Effector CD8-positive, alpha-beta T cell (primary cell): Measurements from ENCODE around the gene OR51A2.
"Not testable (repeated sequence)": the region's sequence is repeated elsewhere in the genome, so short reads cannot be mapped to it uniquely, and the experiment has no call there.

ENCODE experiments used
- DNase-seq: peaks from one replicate; lab custom pipeline; 2025; lab: John Stamatoyannopoulos, UW
- total RNA-seq, 4 experiments: gene quantifications; one replicate each; lab custom pipeline; 2026; lab: John Stamatoyannopoulos, UW

OR51A2 gene
- total RNA-seq, result 0 reads per million in 4 experiments

- not testable (repeated sequence) for DNase-seq
Observed at GRCh38 chr11:4955613-4956012, at the start of gene OR51A2. Gene OR51A2 (minus strand): TSS chr11:4955713. CDS start chr11:4955713, 0 bp downstream.

DNA sequence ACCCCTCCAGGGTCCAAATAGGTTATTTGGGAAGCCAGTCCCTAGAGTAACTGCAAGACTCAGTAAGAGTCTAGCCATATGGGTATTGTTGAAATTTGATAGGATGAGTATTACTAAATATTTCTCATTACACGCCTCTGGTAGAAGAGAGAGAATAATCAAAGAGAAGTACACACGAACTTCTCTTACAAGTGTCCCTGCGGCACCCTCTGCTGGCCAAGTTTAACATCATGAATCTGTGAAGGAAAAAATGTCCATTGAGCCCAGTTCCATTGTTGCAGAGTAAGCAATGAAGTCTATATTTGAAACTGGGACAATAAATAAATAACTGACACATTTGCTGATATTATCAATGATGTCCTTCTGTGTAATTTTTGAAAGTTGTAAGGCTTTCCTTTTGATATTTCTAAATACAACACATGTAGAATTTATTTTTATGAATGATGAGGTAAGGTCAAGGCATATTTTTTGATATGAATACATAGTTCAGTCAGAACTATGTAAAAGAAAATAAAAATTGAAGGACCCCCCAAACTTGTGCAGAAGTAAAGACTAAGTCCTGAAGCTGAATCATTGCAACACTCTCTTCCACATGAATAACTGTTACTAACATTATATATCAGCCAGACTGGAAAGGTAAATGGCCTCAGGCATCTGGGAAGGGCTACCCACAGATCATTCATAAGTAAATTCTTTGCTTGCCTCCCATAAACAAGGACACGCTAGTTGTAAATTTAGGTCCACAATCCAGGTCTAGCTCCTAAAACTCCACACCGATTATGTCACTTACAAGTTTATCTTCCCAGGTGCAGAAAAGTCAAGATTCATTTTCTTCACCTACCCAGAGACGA, 49.1 kb upstream of the OR51A2 start:
- no peak for DNase-seq

DNA sequence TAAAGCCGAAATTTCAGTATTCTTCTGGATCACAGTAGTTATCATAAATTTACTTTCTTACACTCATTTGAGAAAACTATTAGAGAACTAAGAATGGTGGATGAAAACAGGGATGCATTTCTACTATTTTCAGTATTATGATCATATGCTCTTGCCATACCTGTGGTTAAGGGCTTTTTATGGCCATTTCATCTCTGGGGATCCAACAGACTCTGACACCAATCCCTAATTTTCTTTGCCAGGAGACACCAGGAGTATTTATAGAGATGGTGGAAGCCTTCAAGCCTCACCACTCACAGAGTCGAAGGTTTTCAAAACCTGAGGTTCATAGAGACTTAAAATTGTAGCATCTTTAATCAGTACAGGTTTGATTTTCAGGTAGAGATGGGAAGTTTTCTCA, 39.0 kb upstream of the OR51A2 start, which contains the start of gene OR51L1:
Gene OR51L1 (plus strand): TSS at position 301 of the 400 bp plus-strand sequence. CDS start 4,132 bp downstream, outside the sequence.
- no peak for DNase-seq

DNA sequence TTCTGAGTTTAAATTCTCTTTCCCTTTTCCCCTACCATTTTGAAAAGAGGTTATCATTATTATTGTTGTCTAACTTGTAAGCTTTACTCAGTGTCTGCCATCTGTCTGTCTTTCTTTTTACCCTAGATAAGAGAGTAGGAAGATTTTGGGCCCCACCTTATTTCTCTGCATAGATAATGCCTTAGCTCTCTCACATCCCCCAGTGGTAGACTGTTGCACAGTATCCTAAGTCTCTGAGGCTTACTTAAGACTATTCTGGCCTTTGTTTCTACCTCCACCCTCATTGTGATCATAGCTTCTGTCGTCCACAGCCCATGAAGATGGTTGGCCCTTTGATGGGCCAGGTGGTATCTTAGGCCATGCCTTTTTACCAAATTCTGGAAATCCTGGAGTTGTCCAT, 35.5 kb upstream of the OR51A2 start:
- no peak for DNase-seq

GRCh38 chr11:4983841-4984240, 28.3 kb upstream of the OR51A2 start:
- DNase-seq, result no peak

DNA sequence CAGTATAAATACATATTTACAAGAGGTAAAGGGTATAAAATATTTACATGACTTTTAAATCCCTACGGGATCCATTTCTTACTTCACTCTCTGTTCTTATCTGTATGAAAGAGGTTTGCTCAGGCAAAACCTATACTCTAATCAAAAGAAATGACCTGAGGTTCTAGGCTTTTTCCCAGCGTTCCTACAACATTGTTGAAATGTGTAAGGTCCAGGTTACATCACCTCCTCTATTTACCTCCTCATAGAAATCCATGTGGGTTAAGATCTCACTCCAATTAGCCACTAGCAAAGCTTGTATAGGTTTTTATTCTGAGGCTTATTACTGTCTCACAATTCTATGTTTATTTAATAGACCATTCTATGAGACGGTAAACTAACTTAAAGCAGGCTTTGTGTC, 27.2 kb upstream of the OR51A2 start:
- DNase-seq, result no peak

DNA sequence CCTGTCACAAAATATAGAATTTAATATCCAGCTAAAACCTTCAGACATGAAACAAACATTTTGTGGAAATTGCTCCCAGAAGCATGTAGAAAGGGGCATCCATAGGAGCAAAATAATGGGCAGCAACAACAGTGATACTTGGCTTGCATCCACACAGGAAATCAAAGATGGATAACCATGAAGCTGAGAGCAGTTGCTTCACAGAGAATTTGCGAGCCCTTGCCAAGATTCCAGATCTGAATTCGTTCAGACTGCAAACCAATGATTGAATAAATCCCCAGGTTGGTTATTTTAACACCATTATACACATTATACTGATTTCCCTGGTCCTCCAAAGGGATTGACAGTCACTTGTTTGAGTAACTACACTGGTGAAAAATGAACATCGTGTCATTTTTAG, 23.5 kb upstream of the OR51A2 start:
- no peak for DNase-seq

- no peak for DNase-seq
Observed at GRCh38 chr11:4975436-4975835, 19.9 kb upstream of the OR51A2 start.

GRCh38 chr11:4962816-4963215, 7.3 kb upstream of the OR51A2 start:
- DNase-seq, result no peak

DNA sequence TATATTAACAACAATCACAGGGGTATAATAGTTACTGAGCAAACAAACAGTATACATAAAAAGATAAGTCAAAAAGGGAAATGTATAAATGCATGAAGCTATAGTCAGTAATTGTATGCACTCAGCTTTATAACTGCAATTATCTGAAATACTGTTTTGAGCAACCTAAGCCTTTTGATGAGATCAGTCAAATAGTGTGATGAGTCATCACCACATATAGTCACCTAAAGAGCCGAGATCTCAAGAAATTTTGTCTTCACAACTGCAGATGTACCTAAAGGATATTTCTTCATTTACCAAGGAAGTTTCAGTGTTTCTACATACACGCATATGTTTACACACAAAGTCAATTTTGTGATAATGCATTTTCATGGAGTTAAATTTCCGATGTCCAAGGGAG, 5.4 kb upstream of the OR51A2 start:
- no peak for DNase-seq

- DNase-seq, result no peak
Observed at GRCh38 chr11:4957396-4957795, 1.9 kb upstream of the OR51A2 start.

GRCh38 chr11:4947505-4947904, 8.0 kb downstream of the OR51A2 start, which contains the start of gene OR51A4:
Gene OR51A4 (minus strand): TSS chr11:4947605. CDS start chr11:4947100, 505 bp downstream.
- no peak for DNase-seq

GRCh38 chr11:4936745-4937144, 18.8 kb downstream of the OR51A2 start:
- no peak for DNase-seq

DNA sequence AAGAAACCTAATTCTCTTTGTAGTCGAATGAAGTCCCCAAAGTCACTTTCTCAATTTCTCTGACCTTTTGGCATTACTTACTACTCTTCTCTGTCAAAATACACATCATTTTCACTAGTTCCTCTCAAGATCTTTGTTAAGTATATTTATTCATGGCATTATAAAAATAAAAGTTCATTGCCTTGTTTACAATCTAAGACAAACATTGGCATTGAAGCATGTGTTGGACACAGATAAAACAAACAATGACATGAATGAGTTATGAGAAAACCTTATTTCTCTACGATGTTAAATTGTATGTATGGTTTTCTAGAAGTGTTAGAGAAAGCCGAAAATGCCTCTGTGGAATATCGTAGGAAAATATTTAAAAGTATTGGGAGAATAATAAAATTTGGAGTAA, 22.8 kb downstream of the OR51A2 start:
- no peak for DNase-seq

DNA sequence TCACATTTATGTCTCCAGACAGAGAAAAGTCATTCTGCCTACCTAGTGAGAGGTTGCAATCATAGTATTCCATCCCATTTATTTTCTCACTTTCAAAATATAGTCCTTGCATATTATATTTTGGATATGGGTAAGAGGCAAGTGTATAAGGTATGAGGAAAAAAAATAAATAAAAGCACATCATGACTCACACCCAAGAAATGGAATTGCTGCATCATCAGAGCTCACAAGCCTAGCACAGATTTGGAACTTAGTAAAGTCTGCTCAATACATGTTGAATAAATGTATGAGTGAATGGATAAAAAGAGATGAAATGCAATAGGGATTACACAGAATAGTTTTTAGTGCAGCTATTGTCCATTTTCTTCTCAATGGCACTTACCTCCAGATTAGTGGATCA, 28.9 kb downstream of the OR51A2 start:
- DNase-seq, result no peak

- no peak for DNase-seq
Observed at GRCh38 chr11:4924239-4924638, 31.3 kb downstream of the OR51A2 start, which contains the start of gene OR51G1. Gene OR51G1 (minus strand): TSS chr11:4924339. CDS start chr11:4924339, 0 bp downstream.

DNA sequence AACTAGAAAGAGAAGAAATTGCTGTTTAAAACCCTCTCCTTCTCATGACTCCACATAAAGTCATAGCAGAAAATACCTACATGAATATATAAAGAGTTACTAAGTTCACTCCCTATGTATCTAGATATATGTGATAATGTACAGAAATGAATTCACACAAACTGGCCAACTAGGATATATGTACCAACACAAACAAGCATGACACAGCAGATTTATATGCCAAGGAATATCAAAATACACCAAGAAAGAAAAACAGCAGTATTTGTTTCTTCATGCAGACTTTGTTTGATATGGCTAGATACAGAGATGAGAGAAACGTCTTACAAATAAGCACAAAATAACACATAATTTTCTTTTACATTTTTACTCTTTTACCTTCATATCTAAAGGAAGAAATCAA, 33.2 kb downstream of the OR51A2 start:
- DNase-seq, result no peak

GRCh38 chr11:4921796-4922195, 33.7 kb downstream of the OR51A2 start:
- DNase-seq, result no peak

GRCh38 chr11:4919250-4919649, 36.3 kb downstream of the OR51A2 start, which contains the start of gene OR51G2:
Gene OR51G2 (minus strand): TSS chr11:4919350. CDS start chr11:4915663, 3,687 bp downstream.
- DNase-seq, result no peak

- DNase-seq, result no peak
Observed at GRCh38 chr11:4916581-4916980, 38.9 kb downstream of the OR51A2 start.
